Uterus (tissue), 2 donors: Measurements from ENCODE around the gene CARD11.

Experiments used
- POLR2A ChIP-seq, 2 donors: fragments of 450-650 bp; IDR thresholded peaks; one replicate each; pipeline ENCODE4 v1.6.1; 2016; ENCODE audit warnings: antibody characterized with exemption in 2 of 2, mild to moderate bottlenecking in 1 of 2, moderate library complexity in 1 of 2
- TF ChIP-seq, protein P1 (sequence below), 4 experiments: fragments of 200-600 bp in 2 of 4; fragments of 450-650 bp in 2 of 4; sonication (generic) in 2 of 4; IDR thresholded peaks; one replicate each; pipeline ENCODE4 v1.5.1; 2016 to 2019; ENCODE audit warnings: antibody characterized with exemption in 4 of 4, mild to moderate bottlenecking in 2 of 4, moderate library complexity in 1 of 4

DNA sequence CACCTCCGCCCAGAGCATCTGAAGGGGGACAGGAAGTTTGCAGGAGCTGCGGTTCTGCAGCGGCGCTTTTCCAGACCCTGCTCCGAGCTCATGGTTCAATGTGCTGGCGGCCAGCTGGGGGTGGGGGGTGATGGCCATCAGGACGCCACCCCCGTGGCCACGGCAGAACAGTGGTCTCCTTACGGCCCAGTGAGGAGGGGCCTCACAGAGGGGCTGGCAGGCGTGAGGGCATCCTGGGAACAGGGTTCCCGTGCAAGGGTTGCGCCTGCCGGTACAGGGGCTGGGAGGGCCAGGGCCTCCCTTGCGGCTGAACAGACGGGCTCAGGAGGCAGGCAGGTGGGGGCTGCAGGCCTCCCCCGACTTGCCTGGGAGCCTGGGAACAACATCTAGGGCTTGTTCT is 160.6 kb downstream of the CARD11 start:
- TF ChIP-seq, protein P1, sequence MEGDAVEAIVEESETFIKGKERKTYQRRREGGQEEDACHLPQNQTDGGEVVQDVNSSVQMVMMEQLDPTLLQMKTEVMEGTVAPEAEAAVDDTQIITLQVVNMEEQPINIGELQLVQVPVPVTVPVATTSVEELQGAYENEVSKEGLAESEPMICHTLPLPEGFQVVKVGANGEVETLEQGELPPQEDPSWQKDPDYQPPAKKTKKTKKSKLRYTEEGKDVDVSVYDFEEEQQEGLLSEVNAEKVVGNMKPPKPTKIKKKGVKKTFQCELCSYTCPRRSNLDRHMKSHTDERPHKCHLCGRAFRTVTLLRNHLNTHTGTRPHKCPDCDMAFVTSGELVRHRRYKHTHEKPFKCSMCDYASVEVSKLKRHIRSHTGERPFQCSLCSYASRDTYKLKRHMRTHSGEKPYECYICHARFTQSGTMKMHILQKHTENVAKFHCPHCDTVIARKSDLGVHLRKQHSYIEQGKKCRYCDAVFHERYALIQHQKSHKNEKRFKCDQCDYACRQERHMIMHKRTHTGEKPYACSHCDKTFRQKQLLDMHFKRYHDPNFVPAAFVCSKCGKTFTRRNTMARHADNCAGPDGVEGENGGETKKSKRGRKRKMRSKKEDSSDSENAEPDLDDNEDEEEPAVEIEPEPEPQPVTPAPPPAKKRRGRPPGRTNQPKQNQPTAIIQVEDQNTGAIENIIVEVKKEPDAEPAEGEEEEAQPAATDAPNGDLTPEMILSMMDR (IDR thresholded peaks at IDR 0.05), result no peak
- TF ChIP-seq POLR2A (IDR thresholded peaks at IDR 0.05), result no peak
